ENCODE measurements around the gene RETN. TPM values are rescaled to one million over a fixed set of nuclear protein-coding genes. Genes with fewer than 3 reads are reported as not detected.
"Not testable (repeated sequence)": the region's sequence is repeated elsewhere in the genome, so short reads cannot be mapped to it uniquely, and the experiment has no call there.

RETN gene
- polyA plus RNA-seq, 12 donors, result 1.2 to 6.2 (median 1.8) TPM; not detected in 2

GRCh38 chr19:7636691-7637373, 32.0 kb upstream of the RETN start, which contains the start of gene STXBP2:
Gene STXBP2 (plus strand): TSS chr19:7637110. CDS start chr19:7637150, 40 bp downstream.
- DNase-seq, result no peak

GRCh38 chr19:7637374-7638256, 31.2 kb upstream of the RETN start:
- no peak for DNase-seq

- DNase-seq, result no peak
These were observed 29.9 kb upstream of the RETN start for GRCh38 chr19:7638802-7639465.

- DNase-seq, result no peak
These were observed 28.9 kb upstream of the RETN start for GRCh38 chr19:7639863-7640348.

GRCh38 chr19:7640803-7641202, 28.0 kb upstream of the RETN start:
- DNase-seq, result no peak

- no peak for DNase-seq
These were observed 27.3 kb upstream of the RETN start for GRCh38 chr19:7641290-7642276.

DNA sequence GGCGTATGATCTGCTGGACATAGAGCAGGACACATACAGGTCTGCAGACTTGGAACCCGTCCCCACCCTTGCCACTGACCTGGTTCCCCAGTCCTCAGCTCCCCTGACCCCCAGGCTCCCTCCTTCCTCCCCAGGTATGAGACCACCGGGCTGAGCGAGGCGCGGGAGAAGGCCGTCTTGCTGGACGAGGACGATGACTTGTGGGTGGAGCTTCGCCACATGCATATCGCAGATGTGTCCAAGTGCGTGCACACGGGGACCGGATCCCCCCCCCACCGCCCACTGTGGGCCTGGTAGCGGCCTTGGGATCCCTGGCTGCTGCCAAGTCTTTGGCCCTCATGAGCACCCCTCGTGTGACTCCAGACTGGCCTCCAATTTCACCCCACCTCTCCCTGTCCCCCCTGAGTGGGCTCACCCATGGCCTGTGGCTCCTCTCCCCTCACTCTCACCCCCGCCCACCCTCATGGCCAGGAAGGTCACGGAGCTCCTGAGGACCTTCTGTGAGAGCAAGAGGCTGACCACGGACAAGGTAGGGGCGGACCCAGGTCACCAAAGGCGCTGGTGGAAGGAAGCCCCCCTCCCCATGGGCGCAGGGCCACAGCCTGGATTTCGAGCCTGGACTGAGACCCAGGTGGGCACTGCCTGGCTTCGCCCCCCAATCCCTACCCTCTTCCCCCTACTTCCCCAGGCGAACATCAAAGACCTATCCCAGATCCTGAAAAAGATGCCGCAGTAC, 26.4 kb upstream of the RETN start:
- DNase-seq, result no peak

DNA sequence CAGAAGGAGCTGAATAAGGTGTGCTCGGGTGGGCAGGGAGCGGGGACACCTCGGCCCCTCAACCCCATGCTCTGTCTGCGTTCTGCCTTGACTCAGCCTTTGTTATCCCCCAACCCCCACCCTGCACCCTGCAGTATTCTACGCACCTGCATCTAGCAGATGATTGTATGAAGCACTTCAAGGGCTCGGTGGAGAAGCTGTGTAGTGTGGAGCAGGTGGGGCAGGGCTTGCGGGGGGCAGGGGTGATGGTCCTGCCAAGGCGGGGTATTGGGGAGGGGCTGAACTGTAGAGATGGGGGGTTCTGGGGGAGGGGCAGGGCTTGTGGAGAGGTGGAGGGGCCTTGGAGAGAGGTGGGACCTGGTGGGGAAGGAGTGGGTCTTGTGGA, 25.8 kb upstream of the RETN start:
- DNase-seq, result no peak

DNA sequence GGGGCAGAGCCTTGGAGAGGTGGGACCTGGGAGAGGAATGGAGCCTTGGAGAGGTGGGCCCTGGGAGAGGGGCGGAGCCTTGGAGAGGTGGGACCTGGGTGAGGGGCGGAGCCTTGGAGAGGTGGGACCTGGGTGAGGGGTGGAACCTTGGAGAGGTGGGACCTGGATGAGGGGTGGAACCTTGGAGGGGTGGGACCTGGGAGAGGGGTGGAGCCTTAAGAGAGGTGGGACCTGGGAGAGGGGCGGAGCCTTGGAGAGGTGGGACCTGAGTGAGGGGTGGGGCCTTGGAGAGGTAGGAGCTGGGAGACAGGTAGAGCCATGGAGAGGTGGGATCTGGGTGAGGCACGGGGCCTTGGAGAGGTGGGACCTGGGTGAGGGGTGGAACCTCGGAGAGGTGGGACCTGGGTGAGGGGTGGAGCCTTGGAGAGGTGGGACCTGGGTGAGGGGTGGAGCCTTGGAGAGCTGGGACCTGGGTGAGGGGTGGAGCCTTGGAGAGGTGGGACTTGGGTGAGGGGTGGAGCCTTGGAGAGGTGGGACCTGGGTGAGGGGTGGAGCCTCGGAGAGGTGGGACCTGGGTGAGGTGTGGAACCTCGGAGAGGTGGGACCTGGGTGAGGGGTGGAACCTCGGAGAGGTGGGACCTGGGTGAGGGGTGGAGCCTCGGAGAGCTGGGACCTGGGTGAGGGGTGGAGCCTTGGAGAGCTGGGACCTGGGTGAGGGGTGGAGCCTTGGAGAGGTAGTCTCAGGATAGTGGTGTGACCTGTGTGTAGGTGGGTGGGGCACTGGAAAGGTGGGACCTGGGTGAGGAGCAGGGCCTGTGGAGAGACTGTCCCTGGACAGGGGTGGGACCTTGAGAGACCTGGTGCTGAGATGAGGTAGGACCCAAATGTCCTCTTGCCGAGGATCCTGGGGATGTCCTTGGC, 25.0 kb upstream of the RETN start:
- not testable (repeated sequence) for DNase-seq

DNA sequence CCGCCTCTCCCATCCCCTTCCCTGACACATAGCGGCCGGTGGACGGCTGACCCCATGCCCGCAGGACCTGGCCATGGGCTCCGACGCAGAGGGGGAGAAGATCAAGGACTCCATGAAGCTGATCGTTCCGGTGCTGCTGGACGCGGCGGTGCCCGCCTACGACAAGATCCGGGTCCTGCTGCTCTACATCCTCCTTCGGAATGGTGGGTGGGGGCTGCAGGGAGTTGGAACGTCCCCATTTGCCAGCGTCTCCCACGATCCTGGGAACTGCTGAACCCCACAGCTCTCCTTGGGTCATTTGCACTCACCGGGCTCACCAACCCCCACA, 24.3 kb upstream of the RETN start:
- DNase-seq, result no peak

- DNase-seq, result no peak
These were observed 23.7 kb upstream of the RETN start for GRCh38 chr19:7645163-7645562.

GRCh38 chr19:7645656-7646425, 23.0 kb upstream of the RETN start:
- DNase-seq, result no peak

- DNase-seq, result no peak
These were observed 22.5 kb upstream of the RETN start for GRCh38 chr19:7646426-7646700.

GRCh38 chr19:7647156-7647555, 21.7 kb upstream of the RETN start:
- DNase-seq, result no peak

DNA sequence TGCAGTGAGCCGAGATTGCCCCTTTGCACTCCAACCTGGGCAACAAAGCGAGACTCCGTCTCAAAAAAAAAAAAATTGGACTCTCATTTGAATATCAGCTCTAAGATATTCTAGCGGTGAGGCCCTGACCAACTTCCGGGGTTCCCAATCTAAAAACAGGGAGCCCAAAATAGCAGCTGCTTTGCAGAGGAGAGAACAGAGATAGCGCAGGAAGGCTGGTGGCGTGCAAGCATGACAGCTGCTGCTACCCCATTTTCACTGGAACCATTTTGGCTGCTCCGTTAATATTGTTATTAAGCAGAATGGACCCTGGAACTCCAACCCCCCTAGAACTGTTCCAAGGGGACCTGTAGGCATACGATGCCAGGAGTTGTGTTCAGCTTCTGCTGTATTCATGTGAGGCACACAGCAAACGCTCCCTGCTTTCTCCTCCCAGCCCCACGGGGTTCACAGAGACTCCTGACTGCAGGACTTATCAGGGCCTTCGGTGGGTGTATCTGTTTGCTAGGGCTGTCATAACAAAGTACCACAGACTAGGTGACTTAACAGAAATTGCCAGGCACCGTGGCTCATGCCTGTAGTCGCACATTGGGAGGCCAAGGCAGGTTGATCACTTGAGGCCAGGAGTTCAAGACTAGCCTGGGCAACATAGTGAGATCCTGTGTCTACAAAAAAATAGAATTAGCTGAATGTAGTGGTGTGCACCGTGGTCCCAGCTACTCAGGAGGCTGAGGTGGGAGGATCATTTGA, 20.4 kb upstream of the RETN start:
- no peak for DNase-seq

DNA sequence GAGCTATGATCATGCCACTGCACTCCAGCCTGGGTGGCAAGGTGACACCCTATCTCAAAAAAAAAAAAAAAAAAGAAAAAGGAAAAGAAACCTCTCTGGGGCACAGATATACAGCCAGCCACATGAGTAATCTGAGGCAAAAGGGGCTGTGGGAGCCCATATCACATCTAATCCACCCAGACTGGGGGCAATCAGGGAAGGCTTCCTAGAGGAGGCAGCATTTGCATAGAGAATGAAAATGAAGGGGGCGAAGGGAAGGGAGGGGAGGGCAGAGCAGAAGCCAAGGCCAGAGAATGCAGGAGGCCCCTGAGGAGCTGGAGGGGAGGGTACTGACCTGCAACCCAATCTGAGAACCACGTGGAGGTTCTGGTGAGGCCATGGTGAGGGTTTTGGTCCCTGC, 18.7 kb upstream of the RETN start:
- no peak for DNase-seq

DNA sequence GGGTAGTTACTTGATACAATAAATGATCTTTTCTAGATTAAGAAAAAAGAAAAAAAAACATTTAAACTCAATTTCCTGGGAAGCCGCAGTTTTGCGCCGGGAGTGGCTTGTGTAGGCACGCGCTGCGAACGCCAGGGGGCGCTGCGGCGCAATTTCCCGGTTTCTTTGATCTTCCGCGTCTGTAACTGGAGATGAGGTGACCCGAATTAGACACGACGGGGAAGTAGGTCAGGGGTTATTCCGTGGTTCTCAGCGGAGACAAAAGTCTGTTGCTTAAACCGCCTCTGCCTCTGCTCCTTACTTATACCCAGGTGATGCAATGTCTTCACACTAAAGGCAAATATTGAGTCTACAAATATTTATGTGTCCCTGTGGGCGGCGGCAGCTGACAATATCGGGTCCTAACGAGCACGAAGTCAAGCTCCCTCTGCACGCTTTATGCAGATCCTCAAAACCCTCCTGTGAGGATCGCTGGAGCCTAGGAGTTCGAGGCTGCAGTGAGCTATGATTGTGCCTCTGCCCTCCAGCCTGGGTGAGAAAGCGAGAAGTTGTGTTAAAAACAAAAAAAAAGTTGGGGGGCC, 16.7 kb upstream of the RETN start:
- peak; percentile 82 for DNase-seq

DNA sequence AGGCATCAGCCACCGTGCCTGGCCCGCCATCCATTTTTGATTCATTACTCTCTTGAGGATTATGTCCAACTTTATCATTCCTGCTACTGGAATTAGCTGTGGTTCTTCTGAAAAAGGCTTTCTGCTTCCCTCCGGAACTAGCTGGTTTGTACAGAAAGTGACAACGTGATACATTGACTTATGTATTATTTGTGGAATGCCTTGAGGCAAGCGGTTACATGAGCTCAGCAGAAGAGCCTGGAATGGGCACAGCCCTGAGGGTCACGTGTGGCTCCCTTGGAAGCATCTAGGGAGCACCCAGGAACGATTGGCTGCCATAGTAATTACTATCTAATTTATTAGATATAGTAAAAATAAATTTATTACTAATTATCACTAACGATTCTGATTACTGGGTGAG, 14.4 kb upstream of the RETN start:
- no peak for DNase-seq

All from muscle of arm (tissue), 12 donors.